ENCODE data around the gene MMP15.
"Not testable (repeated sequence)": the region's sequence is repeated elsewhere in the genome, so short reads cannot be mapped to it uniquely, and the experiment has no call there.

DNA sequence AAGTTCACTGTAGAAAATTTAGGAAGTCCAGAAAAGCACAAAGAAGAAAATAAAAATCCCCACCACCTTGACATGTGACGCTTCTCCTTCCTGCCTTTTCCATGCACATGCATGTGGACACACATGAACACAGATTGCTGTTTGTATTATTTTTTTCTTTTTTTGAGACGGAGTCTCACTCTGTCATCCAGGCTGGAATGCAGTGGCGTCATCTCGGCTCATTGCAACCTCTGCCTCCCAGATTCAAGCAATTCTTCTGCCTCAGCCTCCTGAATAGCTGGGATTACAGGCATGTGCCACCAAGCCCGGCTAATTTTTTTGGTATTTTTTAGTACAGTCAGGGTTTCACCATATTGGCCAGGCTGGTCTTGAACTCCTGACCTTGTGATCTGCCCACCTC is 55.1 kb downstream of the MMP15 start:
- TF ChIP-seq RAD21 (IDR thresholded peaks at IDR 0.05); SP1 (IDR thresholded peaks at IDR 0.05); CTCF (IDR thresholded peaks at IDR 0.05; ENCODE audit: low read depth, low read length, missing input control); NR2F2 (IDR thresholded peaks at IDR 0.05); ATF3 (IDR thresholded peaks at IDR 0.05); TAF1 (conservative IDR thresholded peaks at IDR 0.05); FOXA1 (IDR thresholded peaks at IDR 0.05); YY1 (IDR thresholded peaks at IDR 0.05): not testable (repeated sequence)
- TF ChIP-seq, protein P1, sequence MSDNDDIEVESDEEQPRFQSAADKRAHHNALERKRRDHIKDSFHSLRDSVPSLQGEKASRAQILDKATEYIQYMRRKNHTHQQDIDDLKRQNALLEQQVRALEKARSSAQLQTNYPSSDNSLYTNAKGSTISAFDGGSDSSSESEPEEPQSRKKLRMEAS (IDR thresholded peaks at IDR 0.05) = not testable (repeated sequence)
- TF ChIP-seq, protein P2, sequence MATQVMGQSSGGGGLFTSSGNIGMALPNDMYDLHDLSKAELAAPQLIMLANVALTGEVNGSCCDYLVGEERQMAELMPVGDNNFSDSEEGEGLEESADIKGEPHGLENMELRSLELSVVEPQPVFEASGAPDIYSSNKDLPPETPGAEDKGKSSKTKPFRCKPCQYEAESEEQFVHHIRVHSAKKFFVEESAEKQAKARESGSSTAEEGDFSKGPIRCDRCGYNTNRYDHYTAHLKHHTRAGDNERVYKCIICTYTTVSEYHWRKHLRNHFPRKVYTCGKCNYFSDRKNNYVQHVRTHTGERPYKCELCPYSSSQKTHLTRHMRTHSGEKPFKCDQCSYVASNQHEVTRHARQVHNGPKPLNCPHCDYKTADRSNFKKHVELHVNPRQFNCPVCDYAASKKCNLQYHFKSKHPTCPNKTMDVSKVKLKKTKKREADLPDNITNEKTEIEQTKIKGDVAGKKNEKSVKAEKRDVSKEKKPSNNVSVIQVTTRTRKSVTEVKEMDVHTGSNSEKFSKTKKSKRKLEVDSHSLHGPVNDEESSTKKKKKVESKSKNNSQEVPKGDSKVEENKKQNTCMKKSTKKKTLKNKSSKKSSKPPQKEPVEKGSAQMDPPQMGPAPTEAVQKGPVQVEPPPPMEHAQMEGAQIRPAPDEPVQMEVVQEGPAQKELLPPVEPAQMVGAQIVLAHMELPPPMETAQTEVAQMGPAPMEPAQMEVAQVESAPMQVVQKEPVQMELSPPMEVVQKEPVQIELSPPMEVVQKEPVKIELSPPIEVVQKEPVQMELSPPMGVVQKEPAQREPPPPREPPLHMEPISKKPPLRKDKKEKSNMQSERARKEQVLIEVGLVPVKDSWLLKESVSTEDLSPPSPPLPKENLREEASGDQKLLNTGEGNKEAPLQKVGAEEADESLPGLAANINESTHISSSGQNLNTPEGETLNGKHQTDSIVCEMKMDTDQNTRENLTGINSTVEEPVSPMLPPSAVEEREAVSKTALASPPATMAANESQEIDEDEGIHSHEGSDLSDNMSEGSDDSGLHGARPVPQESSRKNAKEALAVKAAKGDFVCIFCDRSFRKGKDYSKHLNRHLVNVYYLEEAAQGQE (IDR thresholded peaks at IDR 0.05) = not testable (repeated sequence)

Data from liver (tissue), 3 donors.